Heart left ventricle (tissue), 16 donors: ENCODE data around the gene DEAF1. TPM values are rescaled to one million over a fixed set of nuclear protein-coding genes. Genes with fewer than 3 reads are reported as not detected.

Source experiments
- ATAC-seq, 4 donors: fragments of 200-7000 bp; cut with Tn5 transposase; one replicate each; pipeline ENCODE4 v1.9.1; 2020 to 2022; ENCODE audit warnings: moderate library complexity in 4 of 4, mild to moderate bottlenecking in 3 of 4, moderate number of reproducible peaks in 1 of 4
- DNase-seq, 5 donors: peaks; one replicate each; pipeline ENCODE4 v3.0.0-alpha.2; 2020
- H3K27ac ChIP-seq, 12 donors: fragments of 200-600 bp; sonication (generic) in 4 of 12; one replicate each; pipeline versions ENCODE4 v1.5.0 to v1.8.0; 2016 to 2022; ENCODE audit warnings: mild to moderate bottlenecking in 2 of 12
- H3K27me3 ChIP-seq, 9 donors: fragments of 200-600 bp; sonication (generic) in 2 of 9; one replicate each; pipeline versions ENCODE4 v1.5.1 to v1.8.0; 2016 to 2022; ENCODE audit warnings: mild to moderate bottlenecking in 3 of 9
- H3K36me3 ChIP-seq, 9 donors: fragments of 200-600 bp; sonication (generic) in 2 of 9; one replicate each; pipeline versions ENCODE4 v1.5.0 to v1.8.0; 2018 to 2022; ENCODE audit warnings: mild to moderate bottlenecking in 2 of 9
- H3K4me1 ChIP-seq, 12 donors: fragments of 200-600 bp; sonication (generic) in 4 of 12; one replicate each; pipeline versions ENCODE4 v1.5.0 to v1.8.0; 2016 to 2022; ENCODE audit warnings: mild to moderate bottlenecking in 3 of 12
- H3K4me3 ChIP-seq, 12 donors: fragments of 200-600 bp; sonication (generic) in 4 of 12; one replicate each; pipeline versions ENCODE4 v1.5.0 to v1.8.0; 2017 to 2022; ENCODE audit warnings: mild to moderate bottlenecking in 9 of 12, moderate library complexity in 4 of 12
- H3K9me3 ChIP-seq, 12 donors: fragments of 200-600 bp; sonication (generic) in 4 of 12; one replicate each; pipeline versions ENCODE4 v1.5.0 to v1.8.0; 2016 to 2022; ENCODE audit warnings: mild to moderate bottlenecking in 1 of 12
- CTCF ChIP-seq, 12 donors: fragments of 200-600 bp; sonication (generic) in 4 of 12; IDR thresholded peaks; one replicate each; pipeline versions ENCODE4 v1.5.0 to v1.8.0; 2018 to 2022; ENCODE audit warnings: antibody characterized with exemption in 12 of 12, mild to moderate bottlenecking in 5 of 12
- POLR2A ChIP-seq, 2 donors: fragments of 450-650 bp; IDR thresholded peaks; one replicate each; pipeline ENCODE4 v1.6.1; 2017; ENCODE audit warnings: antibody characterized with exemption in 2 of 2, mild to moderate bottlenecking in 2 of 2, moderate library complexity in 2 of 2
- WGBS, 4 donors: extraction: QIAGEN DNeasy Blood & Tissue Kit in 2 of 4; methylation state at CpG; one replicate each; pipeline versions ENCODE4 v1.1.5 to v1.1.7; 2013 to 2018; 5-methylcytosine and 5-hydroxymethylcytosine counted together
- intact Hi-C, 10 donors: fragments of 100-400 bp; cut with DNase I; formaldehyde crosslinking; loops; one replicate each; pipeline versions ENCODE4 v1.11.1 to v1.14.2; 2022
- polyA plus RNA-seq, 2 donors: library from polyadenylated mRNA; stranded (reverse); fragments of 200-250 nt; gene quantifications; one replicate each; pipeline ENCODE4 v1.2.3, GENCODE V29; 2013
- total RNA-seq, 9 donors: library from RNA; depleted of rRNA in 2 of 9; stranded (reverse); fragments of >200 nt in 2 of 9; fragmentation: NEBNext Ultra II Directional in 3 of 9; extraction: Animal tissue kit (Norgen Biotek cat#: 25700) in 3 of 9; gene quantifications; one replicate each; pipeline versions ENCODE4 v1.1.0 to v1.2.4, GENCODE V29; 2016 to 2023
- donor health status: ischemic (EF 13 %, LVEDD 7.1; RV severe dilation, severe dysfunction).
- donor health status: healthy with polysubstance abuse.
- donor health status: DM: no; HTN: yes; CAD: no.
- donor health status: DM: no; HTN: no; CAD: no.
- donor health status: ischemic (EF 25% LVEDD 6.9; RV normal size, moderate dysfunction).
- donor health status: ischemic (EF 25% LVEDD 5.7; RV mildly dilated, moderate dysfunction).
- donor health status: healthy.
- donor health status: DM: yes; HTN: yes; CAD: no.
- donor health status: ischemic (EF 35%, LVEDD 5.7; RV mildly dilated, moderate dysfunction).
- donor health status: nonischemic (EF 11% LVEDD 7.7; RV severe dilation, severe dysfunction).
- donor health status: DM: yes; HTN: yes; CAD: no.
- donor health status: PGD.
- donor health status: ischemic (EF 29% LVEDD 5.4; RV normal size, mild dysfunction).
- donor health status: nonischemic (EF 23%, LVEDD 6.1; RV moderate dilation, normal function).

DEAF1 gene
- total and polyA plus RNA-seq, 11 donors = 11.8 to 25.6 (median 15.1) TPM

GRCh38 chr11:640021-640706, 54.9 kb downstream of the DEAF1 start:
- Histone ChIP-seq H3K4me3 (no peak overlapping the region), H3K27me3 (peaks cover 19 to 50% (median 33%) of the 10 kb centered on the region in 9 donors), H3K4me1 (peaks cover 0 to 39% (median 11%) of the 10 kb centered on the region in 12 donors), H3K27ac (no peak overlapping the region), H3K36me3 (peaks cover 0 to 20% (median 12%) of the 10 kb centered on the region in 9 donors), H3K9me3 (no peaks in the 10 kb centered on the region)
- intact Hi-C loops = no loop called here
- DNase-seq (no peak), ATAC-seq (peak in 1 of 4 donors; percentile 15)
- no peak for TF ChIP-seq POLR2A (IDR thresholded peaks at IDR 0.05)
- TF ChIP-seq CTCF (IDR thresholded peaks at IDR 0.05) = no peak
- WGBS, 4 donors = 20 to 65% (median 37%) methylated on average over 23 to 69 of the region's 69 CpGs

- no peak overlapping the region for H3K27ac ChIP-seq
- no peak for ATAC-seq
- peaks cover 0 to 39% (median 11%) of the 10 kb centered on the region in 12 donors for H3K4me1 ChIP-seq
- peaks cover 19 to 50% (median 33%) of the 10 kb centered on the region in 9 donors for H3K27me3 ChIP-seq
- WGBS, 4 donors = 3 to 6% (median 3%) methylated on average over 10 to 80 of the region's 80 CpGs
- TF ChIP-seq POLR2A (IDR thresholded peaks at IDR 0.05) (no peak), CTCF (IDR thresholded peaks at IDR 0.05) (no peak)
- no peaks in the 10 kb centered on the region for H3K9me3 ChIP-seq
- intact Hi-C loops = no loop called here
- no peak overlapping the region for H3K4me3 ChIP-seq
- H3K36me3 ChIP-seq = peaks cover 0 to 18% (median 10%) of the 10 kb centered on the region in 9 donors
- DNase-seq = no peak
Measured at GRCh38 chr11:639332-639955, 55.6 kb downstream of the DEAF1 start.

- Histone ChIP-seq H3K27ac (no peak overlapping the region), H3K4me1 (peaks cover 0 to 39% (median 11%) of the 10 kb centered on the region in 12 donors), H3K27me3 (peaks cover 19 to 50% (median 33%) of the 10 kb centered on the region in 9 donors), H3K36me3 (peaks cover 0 to 11% (median 3%) of the 10 kb centered on the region in 9 donors), H3K4me3 (no peak overlapping the region), H3K9me3 (no peaks in the 10 kb centered on the region)
- TF ChIP-seq CTCF (IDR thresholded peaks at IDR 0.05) (no peak), POLR2A (IDR thresholded peaks at IDR 0.05) (no peak)
- no peak for ATAC-seq
- 34 to 62% (median 43%) methylated on average over 26 to 28 of the region's 28 CpGs for WGBS, 4 donors
- no peak for DNase-seq
- intact Hi-C loops = no loop called here
Measured at GRCh38 chr11:638631-639331, 56.2 kb downstream of the DEAF1 start.
